ENCODE results near the gene DENND5A.
"Not testable (repeated sequence)": the region's sequence is repeated elsewhere in the genome, so short reads cannot be mapped to it uniquely, and the experiment has no call there.

Gene DENND5A

GRCh38 chr11:9249252-9249651, 15.9 kb downstream of the DENND5A start:
- no peak overlapping the region for H3K4me3 Mint-ChIP-seq
- peaks cover 7% of the 10 kb centered on the region for H3K36me3 Mint-ChIP-seq (ENCODE audit: low read depth)
- no peak overlapping the region for H3K27ac Mint-ChIP-seq
- H3K27me3 Mint-ChIP-seq: no peaks in the 10 kb centered on the region
- no peaks in the 10 kb centered on the region for H3K9me3 Mint-ChIP-seq
- H3K4me1 Mint-ChIP-seq (ENCODE audit: low read depth): peaks cover 73% of the 10 kb centered on the region

- no peaks in the 10 kb centered on the region for H3K9me3 Mint-ChIP-seq
- peaks cover 74% of the 10 kb centered on the region for H3K4me1 Mint-ChIP-seq (ENCODE audit: low read depth)
- peaks cover 12% of the 10 kb centered on the region for H3K36me3 Mint-ChIP-seq (ENCODE audit: low read depth)
- no peak overlapping the region for H3K4me3 Mint-ChIP-seq
- H3K27ac Mint-ChIP-seq: no peak overlapping the region
- no peaks in the 10 kb centered on the region for H3K27me3 Mint-ChIP-seq
Measured at GRCh38 chr11:9247863-9248262, 17.3 kb downstream of the DENND5A start.

- not testable (repeated sequence) for H3K27ac Mint-ChIP-seq, H3K27me3 Mint-ChIP-seq, H3K4me3 Mint-ChIP-seq, H3K9me3 Mint-ChIP-seq
- Mint-ChIP-seq H3K4me1 (ENCODE audit: low read depth) (peaks cover 49% of the 10 kb centered on the region), H3K36me3 (ENCODE audit: low read depth) (peaks cover 22% of the 10 kb centered on the region)
Measured at GRCh38 chr11:9236242-9236641, 28.9 kb downstream of the DENND5A start.

- Mint-ChIP-seq H3K9me3 (peaks cover 6% of the 10 kb centered on the region), H3K4me1 (ENCODE audit: low read depth) (peaks cover 60% of the 10 kb centered on the region), H3K27me3 (no peaks in the 10 kb centered on the region), H3K4me3 (no peak overlapping the region), H3K27ac (no peak overlapping the region), H3K36me3 (ENCODE audit: low read depth) (peaks cover 22% of the 10 kb centered on the region)
Measured at GRCh38 chr11:9232482-9232881, 32.7 kb downstream of the DENND5A start.

GRCh38 chr11:9231848-9232177, 33.3 kb downstream of the DENND5A start:
- peak overlapping the region; percentile 76 for H3K4me3 Mint-ChIP-seq
- H3K27me3 Mint-ChIP-seq: no peaks in the 10 kb centered on the region
- H3K27ac Mint-ChIP-seq: no peak overlapping the region
- H3K4me1 Mint-ChIP-seq (ENCODE audit: low read depth): peaks cover 64% of the 10 kb centered on the region
- H3K9me3 Mint-ChIP-seq: peaks cover 6% of the 10 kb centered on the region
- peaks cover 22% of the 10 kb centered on the region for H3K36me3 Mint-ChIP-seq (ENCODE audit: low read depth)

GRCh38 chr11:9230296-9230695, 34.9 kb downstream of the DENND5A start:
- H3K4me1 Mint-ChIP-seq (ENCODE audit: low read depth): peaks cover 61% of the 10 kb centered on the region
- H3K4me3 Mint-ChIP-seq: peak overlapping the region; percentile 76
- H3K27me3 Mint-ChIP-seq: no peaks in the 10 kb centered on the region
- H3K27ac Mint-ChIP-seq: peak overlapping the region; percentile 57
- H3K36me3 Mint-ChIP-seq (ENCODE audit: low read depth): peaks cover 26% of the 10 kb centered on the region
- peaks cover 6% of the 10 kb centered on the region for H3K9me3 Mint-ChIP-seq

- H3K36me3 Mint-ChIP-seq (ENCODE audit: low read depth): peaks cover 12% of the 10 kb centered on the region
- peaks cover 50% of the 10 kb centered on the region for H3K4me1 Mint-ChIP-seq (ENCODE audit: low read depth)
- no peak overlapping the region for H3K27ac Mint-ChIP-seq
- no peaks in the 10 kb centered on the region for H3K27me3 Mint-ChIP-seq
- no peaks in the 10 kb centered on the region for H3K9me3 Mint-ChIP-seq
- H3K4me3 Mint-ChIP-seq: no peak overlapping the region
Measured at GRCh38 chr11:9228091-9228490, 37.1 kb downstream of the DENND5A start.

GRCh38 chr11:9225748-9226298, 39.3 kb downstream of the DENND5A start:
- H3K4me3 Mint-ChIP-seq: no peak overlapping the region
- peaks cover 12% of the 10 kb centered on the region for H3K36me3 Mint-ChIP-seq (ENCODE audit: low read depth)
- no peaks in the 10 kb centered on the region for H3K27me3 Mint-ChIP-seq
- H3K9me3 Mint-ChIP-seq: no peaks in the 10 kb centered on the region
- no peak overlapping the region for H3K27ac Mint-ChIP-seq
- H3K4me1 Mint-ChIP-seq (ENCODE audit: low read depth): peaks cover 30% of the 10 kb centered on the region

- Mint-ChIP-seq H3K4me1 (ENCODE audit: low read depth) (peaks cover 28% of the 10 kb centered on the region), H3K9me3 (no peaks in the 10 kb centered on the region), H3K27ac (no peak overlapping the region), H3K4me3 (no peak overlapping the region), H3K27me3 (no peaks in the 10 kb centered on the region), H3K36me3 (ENCODE audit: low read depth) (peaks cover 14% of the 10 kb centered on the region)
Measured at GRCh38 chr11:9222654-9223053, 42.5 kb downstream of the DENND5A start.

- not testable (repeated sequence) for H3K27me3 Mint-ChIP-seq; H3K27ac Mint-ChIP-seq; H3K9me3 Mint-ChIP-seq; H3K36me3 Mint-ChIP-seq (ENCODE audit: low read depth); H3K4me3 Mint-ChIP-seq
- peaks cover 22% of the 10 kb centered on the region for H3K4me1 Mint-ChIP-seq (ENCODE audit: low read depth)
Measured at GRCh38 chr11:9220853-9221252, 44.3 kb downstream of the DENND5A start.

GRCh38 chr11:9219572-9219971, 45.6 kb downstream of the DENND5A start:
- no peaks in the 10 kb centered on the region for H3K27me3 Mint-ChIP-seq
- H3K4me3 Mint-ChIP-seq: no peak overlapping the region
- H3K27ac Mint-ChIP-seq: no peak overlapping the region
- H3K4me1 Mint-ChIP-seq (ENCODE audit: low read depth): peaks cover 34% of the 10 kb centered on the region
- no peaks in the 10 kb centered on the region for H3K9me3 Mint-ChIP-seq
- peaks cover 3% of the 10 kb centered on the region for H3K36me3 Mint-ChIP-seq (ENCODE audit: low read depth)

- Mint-ChIP-seq H3K4me1 (ENCODE audit: low read depth) (peaks cover 35% of the 10 kb centered on the region), H3K27me3 (no peaks in the 10 kb centered on the region), H3K9me3 (no peaks in the 10 kb centered on the region), H3K27ac (no peak overlapping the region), H3K4me3 (no peak overlapping the region), H3K36me3 (ENCODE audit: low read depth) (peaks cover 3% of the 10 kb centered on the region)
Measured at GRCh38 chr11:9219115-9219514, 46.0 kb downstream of the DENND5A start.

- peaks cover 64% of the 10 kb centered on the region for H3K4me1 Mint-ChIP-seq (ENCODE audit: low read depth)
- no peak overlapping the region for H3K27ac Mint-ChIP-seq
- H3K36me3 Mint-ChIP-seq (ENCODE audit: low read depth): peaks cover 3% of the 10 kb centered on the region
- no peaks in the 10 kb centered on the region for H3K27me3 Mint-ChIP-seq
- H3K9me3 Mint-ChIP-seq: no peaks in the 10 kb centered on the region
- H3K4me3 Mint-ChIP-seq: no peak overlapping the region
Measured at GRCh38 chr11:9214765-9215164, 50.4 kb downstream of the DENND5A start.

- Mint-ChIP-seq H3K27me3 (no peaks in the 10 kb centered on the region), H3K9me3 (no peaks in the 10 kb centered on the region), H3K4me1 (ENCODE audit: low read depth) (peaks cover 79% of the 10 kb centered on the region), H3K4me3 (no peak overlapping the region), H3K27ac (peak overlapping the region; percentile 72), H3K36me3 (ENCODE audit: low read depth) (no peaks in the 10 kb centered on the region)
Measured at GRCh38 chr11:9211322-9211721, 53.8 kb downstream of the DENND5A start.

GRCh38 chr11:9210922-9211320, 54.2 kb downstream of the DENND5A start:
- peak overlapping the region; percentile 57 for H3K27ac Mint-ChIP-seq
- H3K36me3 Mint-ChIP-seq (ENCODE audit: low read depth): no peaks in the 10 kb centered on the region
- no peak overlapping the region for H3K4me3 Mint-ChIP-seq
- no peaks in the 10 kb centered on the region for H3K27me3 Mint-ChIP-seq
- peaks cover 75% of the 10 kb centered on the region for H3K4me1 Mint-ChIP-seq (ENCODE audit: low read depth)
- no peaks in the 10 kb centered on the region for H3K9me3 Mint-ChIP-seq

- no peaks in the 10 kb centered on the region for H3K36me3 Mint-ChIP-seq (ENCODE audit: low read depth)
- no peaks in the 10 kb centered on the region for H3K27me3 Mint-ChIP-seq
- H3K4me1 Mint-ChIP-seq (ENCODE audit: low read depth): peaks cover 70% of the 10 kb centered on the region
- no peaks in the 10 kb centered on the region for H3K9me3 Mint-ChIP-seq
- peak overlapping the region; percentile 83 for H3K27ac Mint-ChIP-seq
- peak overlapping the region; percentile 40 for H3K4me3 Mint-ChIP-seq
Measured at GRCh38 chr11:9210224-9210921, 54.8 kb downstream of the DENND5A start.
